GM18505 (cell line): ENCODE data around the gene MSI2.

Source experiments
- ATAC-seq: cut with Tn5 transposase; IDR thresholded peaks from one replicate; pipeline ENCODE4 v1.9.1; 2021; ENCODE audit not compliant: unreplicated experiment
- POLR2A ChIP-seq: IDR thresholded peaks from 4 replicates; pipeline ENCODE4 v1.6.1; 2011; ENCODE audit warnings: borderline replicate concordance; ENCODE audit not compliant: insufficient read depth, insufficient read length; ENCODE audit errors: extremely low read depth

Gene MSI2

GRCh38 chr17:57368637-57369336 lies 112.5 kb downstream of the MSI2 start:
- ATAC-seq, result no peak
- TF ChIP-seq POLR2A, result no peak

GRCh38 chr17:57369509-57369945 lies 113.2 kb downstream of the MSI2 start:
- TF ChIP-seq POLR2A, result no peak
- no peak for ATAC-seq

GRCh38 chr17:57370037-57370581 lies 113.8 kb downstream of the MSI2 start:
- ATAC-seq, result no peak
- no peak for TF ChIP-seq POLR2A

GRCh38 chr17:57370619-57371018 lies 114.3 kb downstream of the MSI2 start:
- no peak for ATAC-seq
- no peak for TF ChIP-seq POLR2A

- ATAC-seq, result no peak
- no peak for TF ChIP-seq POLR2A
Observed at GRCh38 chr17:57372156-57372555, 115.8 kb downstream of the MSI2 start.

- TF ChIP-seq POLR2A, result no peak
- ATAC-seq, result no peak
Observed at GRCh38 chr17:57373048-57373447, 116.7 kb downstream of the MSI2 start.

- no peak for ATAC-seq
- no peak for TF ChIP-seq POLR2A
Observed at GRCh38 chr17:57373756-57374155, 117.4 kb downstream of the MSI2 start.

GRCh38 chr17:57375040-57375769 lies 118.9 kb downstream of the MSI2 start:
- no peak for ATAC-seq
- no peak for TF ChIP-seq POLR2A

GRCh38 chr17:57375770-57376225 lies 119.5 kb downstream of the MSI2 start:
- ATAC-seq, result no peak
- no peak for TF ChIP-seq POLR2A

- no peak for TF ChIP-seq POLR2A
- ATAC-seq, result no peak
Observed at GRCh38 chr17:57377094-57377493, 120.8 kb downstream of the MSI2 start.

- TF ChIP-seq POLR2A, result no peak
- ATAC-seq, result no peak
Observed at GRCh38 chr17:57379237-57379894, 123.0 kb downstream of the MSI2 start.

GRCh38 chr17:57379895-57380434 lies 123.6 kb downstream of the MSI2 start:
- TF ChIP-seq POLR2A, result no peak
- no peak for ATAC-seq

- no peak for TF ChIP-seq POLR2A
- no peak for ATAC-seq
Observed at GRCh38 chr17:57381498-57381897, 125.2 kb downstream of the MSI2 start.

GRCh38 chr17:57384219-57384618 lies 127.9 kb downstream of the MSI2 start:
- TF ChIP-seq POLR2A, result no peak
- no peak for ATAC-seq

GRCh38 chr17:57385975-57386374 lies 129.7 kb downstream of the MSI2 start:
- ATAC-seq, result no peak
- no peak for TF ChIP-seq POLR2A
